LNCAP (cell line): ENCODE data around the gene PANX1.

Source experiments
- TF ChIP-seq, protein P1 (sequence below): fragments of 450-650 bp; IDR thresholded peaks from 2 replicates; pipeline ENCODE4 v1.5.1; 2017; ENCODE audit warnings: mild to moderate bottlenecking

Gene PANX1

DNA sequence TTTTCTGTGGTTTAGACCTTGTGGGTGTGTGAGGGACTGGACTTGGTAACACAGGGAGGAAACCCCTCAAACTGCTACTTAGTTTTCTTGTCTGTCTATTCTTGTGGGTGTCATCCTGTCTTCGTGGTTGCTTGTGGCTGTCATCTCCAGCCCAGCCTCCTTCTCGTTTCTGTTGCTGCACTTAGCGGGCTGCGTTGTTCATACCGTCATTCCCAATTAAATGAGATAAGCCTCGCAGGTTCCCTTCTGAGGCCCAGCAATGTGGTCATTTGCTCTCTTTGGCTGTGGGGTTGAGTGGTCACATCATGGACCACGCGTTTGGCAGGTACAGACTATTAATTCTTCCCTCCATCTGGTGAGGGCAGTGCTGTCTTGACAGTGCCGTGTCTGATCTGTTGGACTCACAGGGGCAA, 18.8 kb downstream of the PANX1 start:
- TF ChIP-seq, protein P1, sequence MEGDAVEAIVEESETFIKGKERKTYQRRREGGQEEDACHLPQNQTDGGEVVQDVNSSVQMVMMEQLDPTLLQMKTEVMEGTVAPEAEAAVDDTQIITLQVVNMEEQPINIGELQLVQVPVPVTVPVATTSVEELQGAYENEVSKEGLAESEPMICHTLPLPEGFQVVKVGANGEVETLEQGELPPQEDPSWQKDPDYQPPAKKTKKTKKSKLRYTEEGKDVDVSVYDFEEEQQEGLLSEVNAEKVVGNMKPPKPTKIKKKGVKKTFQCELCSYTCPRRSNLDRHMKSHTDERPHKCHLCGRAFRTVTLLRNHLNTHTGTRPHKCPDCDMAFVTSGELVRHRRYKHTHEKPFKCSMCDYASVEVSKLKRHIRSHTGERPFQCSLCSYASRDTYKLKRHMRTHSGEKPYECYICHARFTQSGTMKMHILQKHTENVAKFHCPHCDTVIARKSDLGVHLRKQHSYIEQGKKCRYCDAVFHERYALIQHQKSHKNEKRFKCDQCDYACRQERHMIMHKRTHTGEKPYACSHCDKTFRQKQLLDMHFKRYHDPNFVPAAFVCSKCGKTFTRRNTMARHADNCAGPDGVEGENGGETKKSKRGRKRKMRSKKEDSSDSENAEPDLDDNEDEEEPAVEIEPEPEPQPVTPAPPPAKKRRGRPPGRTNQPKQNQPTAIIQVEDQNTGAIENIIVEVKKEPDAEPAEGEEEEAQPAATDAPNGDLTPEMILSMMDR: no peak

DNA sequence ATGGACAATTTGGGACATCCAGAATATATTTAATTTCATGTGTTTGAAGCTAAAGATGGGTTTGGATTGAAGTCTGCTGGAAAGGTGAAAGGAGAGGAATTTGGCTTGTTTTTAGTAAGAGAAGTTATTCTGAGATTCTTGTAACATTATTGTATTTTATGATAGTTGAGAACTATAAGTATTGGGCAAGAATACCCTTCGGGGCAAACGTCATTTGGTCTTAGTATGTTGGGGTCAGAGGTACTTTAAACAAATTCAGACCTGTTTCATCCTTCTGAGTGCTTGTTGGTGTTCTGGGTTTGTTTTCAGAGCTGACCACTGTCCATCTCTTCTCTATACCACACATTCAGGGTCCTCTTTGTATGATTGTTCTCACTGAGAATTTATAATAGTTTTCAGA, 19.5 kb downstream of the PANX1 start:
- TF ChIP-seq, protein P1: no peak

DNA sequence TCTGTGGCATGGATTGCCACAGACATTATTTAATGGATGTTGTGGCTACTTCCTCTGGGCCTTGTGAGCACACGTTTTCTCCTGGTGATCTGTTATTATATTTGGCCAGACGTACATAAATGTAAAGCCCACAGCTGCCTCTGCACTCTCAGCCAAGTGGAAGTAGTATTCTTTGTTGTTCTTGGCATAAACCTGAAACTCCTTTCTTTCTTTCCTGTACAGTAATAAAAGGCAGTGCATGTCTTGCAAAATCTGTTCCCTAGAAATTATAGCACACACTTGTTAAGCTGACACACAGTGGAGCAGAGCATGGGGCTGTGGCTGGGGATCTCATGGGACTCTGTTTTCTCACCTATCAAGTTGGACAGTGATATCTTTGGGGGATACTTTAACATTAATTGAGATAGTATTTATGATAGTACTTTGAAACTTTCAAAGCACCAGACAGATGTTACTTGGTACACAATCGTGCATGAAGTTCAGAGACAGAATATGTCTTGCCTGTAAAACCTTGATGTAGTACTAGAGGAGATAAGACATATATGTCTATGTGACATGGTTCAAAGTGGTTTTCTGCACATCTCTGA, 20.9 kb downstream of the PANX1 start:
- TF ChIP-seq, protein P1: no peak

DNA sequence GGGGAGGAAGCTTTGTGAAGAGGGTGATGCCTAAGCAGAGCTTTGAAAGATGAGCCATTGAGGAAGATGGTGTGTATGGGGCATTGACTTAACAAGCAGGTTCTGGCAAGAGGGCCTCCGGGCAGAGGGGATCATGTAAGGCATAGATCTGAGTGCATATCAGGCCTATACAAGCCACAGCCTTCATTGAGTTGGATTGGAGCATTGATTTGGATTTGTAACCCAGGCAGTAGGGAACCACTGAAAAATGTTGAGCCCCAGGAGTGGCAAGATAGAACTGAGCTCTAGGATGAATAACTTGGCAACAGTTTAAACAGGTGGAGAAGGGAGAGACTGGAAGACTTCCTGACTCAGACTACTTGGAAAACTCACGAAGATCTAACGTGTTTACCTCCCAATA, 21.4 kb downstream of the PANX1 start:
- TF ChIP-seq, protein P1: no peak

DNA sequence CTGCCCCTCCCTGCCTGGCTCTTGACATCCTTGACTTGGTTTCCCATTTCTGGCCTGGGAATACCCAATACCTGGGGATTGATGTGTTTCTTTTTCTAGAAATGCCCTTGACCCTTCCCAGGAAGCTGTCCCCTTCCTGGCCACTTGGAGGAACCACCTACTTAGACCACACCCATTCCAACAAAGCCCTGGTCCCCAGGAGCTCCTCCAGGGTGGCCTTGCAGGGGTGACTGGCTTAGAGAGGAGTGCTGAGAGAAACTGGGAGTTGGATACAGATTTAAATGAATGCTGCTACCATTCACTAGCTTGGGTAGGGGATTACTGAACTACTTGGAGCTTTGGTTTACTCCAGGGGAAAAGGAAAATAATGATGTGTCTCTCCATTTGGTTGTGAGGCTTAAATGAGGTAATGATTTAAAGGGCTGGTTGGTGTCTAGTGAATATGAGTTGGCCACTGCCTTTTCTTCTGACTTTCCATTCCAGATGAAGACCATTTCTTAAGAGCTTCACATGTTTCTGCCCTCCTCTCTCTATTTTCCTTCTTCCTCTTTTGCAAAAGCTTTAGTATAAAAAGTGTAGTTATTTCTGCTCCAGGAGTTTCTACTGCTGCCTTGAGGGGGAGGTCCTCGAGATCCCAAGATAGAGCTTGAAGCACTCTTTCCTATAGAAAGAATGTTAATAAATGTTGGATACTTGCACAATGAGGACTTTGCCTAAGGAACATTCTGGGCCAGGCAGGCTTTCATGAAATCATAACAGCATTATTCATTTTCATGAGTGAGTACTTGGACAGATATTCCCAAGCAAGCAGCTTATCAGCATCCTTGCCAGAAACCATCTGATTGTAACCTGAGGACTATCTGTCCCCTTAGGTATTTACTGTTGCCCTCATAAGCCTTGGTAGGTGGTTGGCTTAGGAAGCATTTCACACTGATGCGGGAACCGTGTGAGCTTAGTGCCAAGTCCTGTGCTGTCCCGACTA, 22.4 kb downstream of the PANX1 start:
- TF ChIP-seq, protein P1: no peak

DNA sequence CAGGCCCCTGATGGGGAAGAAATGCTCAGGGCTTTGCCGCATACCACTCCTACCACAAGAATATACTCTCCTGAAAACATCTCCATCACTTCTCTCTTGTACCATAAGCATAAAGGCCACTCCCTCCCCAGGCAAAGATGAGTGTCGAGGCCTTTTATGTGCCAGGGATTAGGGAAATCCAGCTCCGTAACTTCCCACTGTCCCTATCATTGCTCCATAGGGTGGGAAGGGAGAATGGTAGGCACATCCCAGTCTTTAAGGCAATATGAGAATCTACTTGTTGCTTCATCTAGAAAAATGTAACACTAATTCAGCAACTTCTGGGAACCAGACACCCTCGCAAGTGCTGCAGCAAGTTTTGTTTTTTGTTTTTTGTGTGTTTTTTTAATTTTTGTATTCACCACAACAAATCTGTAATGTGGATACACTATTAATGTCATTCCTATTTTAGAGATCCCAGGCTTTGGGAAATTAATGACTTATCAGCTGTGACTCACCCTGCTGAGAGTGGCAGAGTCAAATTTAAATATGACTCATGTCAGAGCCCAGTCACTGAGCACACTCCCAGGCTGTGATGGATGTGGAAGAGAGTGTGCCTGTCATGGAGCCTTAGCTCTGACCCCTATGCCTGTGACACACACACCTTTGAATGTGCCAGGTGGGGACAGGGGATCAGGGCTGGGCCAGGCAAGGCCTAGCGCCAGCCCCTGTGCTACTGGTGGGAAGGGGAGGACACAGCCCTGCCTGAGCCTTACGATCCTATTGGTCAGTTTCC, 23.4 kb downstream of the PANX1 start:
- TF ChIP-seq, protein P1: no peak

DNA sequence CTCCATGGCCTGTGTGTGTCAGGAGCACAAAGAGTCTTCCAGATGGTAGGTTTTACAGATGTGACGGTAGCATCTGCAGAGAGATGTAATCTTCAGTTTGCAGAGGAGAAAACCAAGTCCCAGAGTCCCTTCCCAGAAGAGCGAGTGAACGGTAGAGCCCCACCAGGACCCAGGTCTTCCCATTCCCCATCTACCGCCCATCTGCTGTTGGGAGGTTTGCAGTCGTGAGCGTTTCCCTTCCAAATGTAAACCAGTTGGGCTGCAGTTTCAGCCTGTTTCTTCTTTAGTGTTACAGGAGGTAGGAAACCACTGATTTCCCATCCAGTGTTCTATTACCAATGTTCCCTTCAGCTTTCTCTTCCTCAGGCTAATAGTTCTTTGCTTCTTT, 24.0 kb downstream of the PANX1 start:
- TF ChIP-seq, protein P1: no peak
